HL-60 (cell line): Measurements from ENCODE around the gene ESRRG.

ENCODE experiments used
- DNase-seq, 2 experiments: peaks; one replicate each; pipeline ENCODE4 v3.0.0-alpha.2; 2010 to 2020; ENCODE audit warnings: low read depth in 1 of 2, low spot score in 1 of 2
- H3K27ac ChIP-seq: fragments of 250-450 bp; sonication (Bioruptor Pico); replicated peaks from 2 replicates; pipeline ENCODE4 v1.5.1; 2020; ENCODE audit warnings: mild to moderate bottlenecking, moderate library complexity
- H3K27me3 ChIP-seq: fragments of 250-450 bp; sonication (Bioruptor Pico); 2 replicates; pipeline ENCODE4 v1.5.1; 2021; ENCODE audit warnings: mild to moderate bottlenecking, moderate library complexity; ENCODE audit not compliant: insufficient read depth, poor library complexity, severe bottlenecking
- H3K4me3 ChIP-seq: replicated peaks from 2 replicates; pipeline ENCODE4 v1.5.1; 2011; ENCODE audit warnings: mild to moderate bottlenecking, control low read depth, low read length; ENCODE audit not compliant: insufficient read depth
- CTCF ChIP-seq: IDR thresholded peaks from one replicate; pipeline ENCODE4 v1.5.1; 2011; ENCODE audit warnings: low read length, control low read depth, inconsistent platforms; ENCODE audit not compliant: insufficient read depth
- GABPA ChIP-seq: IDR thresholded peaks from 2 replicates; pipeline ENCODE4 v1.6.1; 2012; ENCODE audit warnings: low read depth
- POLR2AphosphoS5 ChIP-seq: IDR thresholded peaks from 2 replicates; pipeline ENCODE4 v1.6.1; 2012; ENCODE audit warnings: low read depth
- REST ChIP-seq: IDR thresholded peaks from 2 replicates; pipeline ENCODE4 v1.6.1; 2012; ENCODE audit warnings: low read depth; ENCODE audit not compliant: insufficient replicate concordance
- SPI1 ChIP-seq: IDR thresholded peaks from 2 replicates; pipeline ENCODE4 v1.6.1; 2012; ENCODE audit warnings: low read depth, mild to moderate bottlenecking, borderline replicate concordance

The ESRRG gene

GRCh38 chr1:216518844-216519627 lies 204.2 kb downstream of the ESRRG start:
- Histone ChIP-seq H3K4me3 (no peak overlapping the region), H3K27ac (no peak overlapping the region), H3K27me3 (no peaks in the 10 kb centered on the region)
- DNase-seq, result no peak
- TF ChIP-seq POLR2AphosphoS5, result no peak
- no peak for TF ChIP-seq REST
- TF ChIP-seq CTCF, result no peak
- no peak for TF ChIP-seq GABPA
- no peak for TF ChIP-seq SPI1

- H3K27ac ChIP-seq, result no peak overlapping the region
- no peaks in the 10 kb centered on the region for H3K27me3 ChIP-seq
- TF ChIP-seq SPI1, result no peak
- TF ChIP-seq REST, result no peak
- no peak for TF ChIP-seq GABPA
- no peak for TF ChIP-seq POLR2AphosphoS5
- TF ChIP-seq CTCF, result no peak
- H3K4me3 ChIP-seq, result no peak overlapping the region
- no peak for DNase-seq
Observed at GRCh38 chr1:216502528-216503162, 220.6 kb downstream of the ESRRG start.

GRCh38 chr1:216500273-216500967 lies 222.8 kb downstream of the ESRRG start:
- no peak overlapping the region for H3K27ac ChIP-seq
- H3K4me3 ChIP-seq, result no peak overlapping the region
- no peak for TF ChIP-seq GABPA
- TF ChIP-seq REST, result no peak
- no peak for TF ChIP-seq CTCF
- no peak for TF ChIP-seq SPI1
- TF ChIP-seq POLR2AphosphoS5, result no peak
- no peaks in the 10 kb centered on the region for H3K27me3 ChIP-seq
- no peak for DNase-seq
